Thyroid gland (tissue), 4 donors: ENCODE measurements around the gene ZBED6.

ENCODE experiments used
- CTCF ChIP-seq, 6 experiments: fragments of 200-600 bp in 3 of 6; fragments of 450-650 bp in 3 of 6; sonication (generic) in 3 of 6; IDR thresholded peaks; one replicate each; pipeline ENCODE4 v1.5.1; 2016 to 2019; ENCODE audit warnings: antibody characterized with exemption in 6 of 6, mild to moderate bottlenecking in 2 of 6, inconsistent platforms in 1 of 6, moderate library complexity in 1 of 6
- POLR2A ChIP-seq, 2 donors: fragments of 450-650 bp; IDR thresholded peaks; one replicate each; pipeline ENCODE4 v1.6.1; 2017; ENCODE audit warnings: antibody characterized with exemption in 2 of 2, mild to moderate bottlenecking in 2 of 2, moderate library complexity in 1 of 2

- no peak for TF ChIP-seq POLR2A (IDR thresholded peaks at IDR 0.05)
- TF ChIP-seq CTCF (IDR thresholded peaks at IDR 0.05): no peak
Measured at GRCh38 chr1:203797948-203798655, 2.7 kb downstream of the ZBED6 start.
